ENCODE data around the gene P2RY2.
A peak's percentile ranks its signal among the peaks of the same experiment; 100 is the strongest.

P2RY2 gene

DNA sequence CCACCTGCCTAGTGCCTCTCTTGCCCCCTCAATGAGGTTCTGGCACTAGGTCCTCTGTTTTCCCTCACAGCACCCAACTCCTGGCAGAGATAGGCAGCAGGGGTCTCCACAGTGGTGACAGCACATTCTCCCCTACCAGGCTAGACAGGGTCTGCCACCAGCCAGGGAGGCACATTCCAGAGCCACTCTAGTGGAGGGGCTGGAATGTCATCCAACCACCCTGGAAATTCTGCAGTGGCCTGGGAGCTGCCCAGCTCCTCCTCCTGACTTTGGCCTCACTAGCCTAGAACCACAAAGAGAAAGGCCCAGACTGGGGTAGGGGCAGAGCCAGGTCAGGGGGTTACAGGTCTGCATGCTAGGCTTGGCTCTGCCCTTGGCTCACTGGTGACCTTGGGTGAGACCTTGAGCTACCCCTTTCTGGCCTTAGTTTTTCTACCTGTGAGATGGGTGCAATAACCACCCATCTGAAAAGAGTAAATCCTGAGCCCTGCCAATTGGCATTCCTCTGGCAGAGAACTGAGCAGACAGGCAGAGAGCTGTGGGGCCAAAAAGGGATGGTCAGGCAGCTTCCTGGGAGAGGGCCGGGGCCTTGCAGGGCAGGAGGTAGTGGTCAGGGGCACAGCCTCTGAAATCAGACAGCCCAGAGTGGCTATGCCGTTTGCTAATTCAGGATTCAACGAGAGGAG is 7.1 kb downstream of the P2RY2 start:
- Histone ChIP-seq H3K27me3 (ENCODE audit: control insufficient read depth in 3 of 3, insufficient read depth in 3 of 3, low read depth in 1 of 3, low read length in 3 of 3) (peaks cover 0 to 83% (median 0%) of the 10 kb centered on the region in 3 experiments), H2BK12ac (ENCODE audit: low read length) (no peak overlapping the region), H3K27ac (replicated peaks; ENCODE audit: low read length) (no peak overlapping the region), H3K18ac (ENCODE audit: low read length) (no peak overlapping the region), H2BK5ac (ENCODE audit: low read length) (no peak overlapping the region), H4K8ac (ENCODE audit: low read depth, low read length) (no peak overlapping the region), H2AK5ac (ENCODE audit: low read depth, low read length) (no peak overlapping the region), H3K4ac (ENCODE audit: low read length) (no peak overlapping the region), H3K9me3 (replicated peaks in 1 of 2; ENCODE audit: control insufficient read depth in 2 of 2, insufficient read depth in 1 of 2, low read depth in 1 of 2, low read length in 2 of 2) (no peaks in the 10 kb centered on the region), H2AFZ (ENCODE audit: low read length) (no peak overlapping the region), H3K4me2 (ENCODE audit: insufficient read depth, low read length, poor library complexity, severe bottlenecking) (no peak overlapping the region), H3K4me3 (ENCODE audit: low read length in 2 of 2) (no peak overlapping the region), H3K4me1 (ENCODE audit: control insufficient read depth in 2 of 2, insufficient read depth in 1 of 2, low read depth in 1 of 2, low read length in 2 of 2) (peaks cover 0 to 7% of the 10 kb centered on the region in 2 donors), H3K9ac (ENCODE audit: low read depth, low read length, poor library complexity) (no peak overlapping the region), H3K14ac (ENCODE audit: low read length) (no peak overlapping the region), H3K23ac (ENCODE audit: low read depth, low read length, poor library complexity) (no peak overlapping the region), H2BK120ac (ENCODE audit: low read depth, low read length) (no peak overlapping the region), H3K36me3 (replicated peaks in 1 of 2; ENCODE audit: control insufficient read depth in 2 of 2, insufficient read depth in 2 of 2, low read length in 2 of 2) (no peaks in the 10 kb centered on the region), H4K91ac (ENCODE audit: low read depth, low read length, poor library complexity) (no peak overlapping the region), H2BK15ac (ENCODE audit: low read length) (no peak overlapping the region), H3K79me1 (ENCODE audit: low read depth, low read length) (no peaks in the 10 kb centered on the region)
- DNase-seq (ENCODE audit: low spot score), result no peak
- WGBS, 2 donors (ENCODE audit: extremely low coverage in 2 of 2, insufficient read length in 2 of 2, insufficient replicate concordance in 1 of 2), result no CpG with 5 or more reads among the region's 3 CpGs

DNA sequence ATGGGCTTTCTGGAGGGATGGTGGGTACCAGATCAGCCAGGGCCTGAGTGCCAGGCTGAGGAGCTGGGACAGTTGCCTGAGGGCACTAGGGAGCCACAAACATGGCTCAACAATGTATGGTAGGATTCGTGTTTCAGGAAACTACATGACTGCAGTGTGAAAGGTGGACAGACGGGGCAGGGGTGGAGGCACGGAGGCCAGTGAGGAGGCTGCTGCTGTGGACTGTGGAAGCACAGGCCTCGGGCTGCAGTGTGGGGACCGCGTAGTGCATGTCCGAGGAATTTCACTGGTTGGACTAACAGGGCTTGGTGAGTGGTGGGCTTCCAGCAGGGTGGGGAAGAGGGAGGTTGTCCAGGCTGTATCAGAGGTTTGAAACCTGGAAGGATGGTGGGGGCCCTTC is 7.8 kb downstream of the P2RY2 start:
- peaks cover 0 to 7% of the 10 kb centered on the region in 2 donors for H3K4me1 ChIP-seq (ENCODE audit: control insufficient read depth in 2 of 2, insufficient read depth in 1 of 2, low read depth in 1 of 2, low read length in 2 of 2)
- no peak for DNase-seq (ENCODE audit: low spot score)
- H3K9ac ChIP-seq (ENCODE audit: low read depth, low read length, poor library complexity), result no peak overlapping the region
- H4K8ac ChIP-seq (ENCODE audit: low read depth, low read length), result no peak overlapping the region
- no peak overlapping the region for H2BK15ac ChIP-seq (ENCODE audit: low read length)
- no peaks in the 10 kb centered on the region for H3K36me3 ChIP-seq (replicated peaks in 1 of 2; ENCODE audit: control insufficient read depth in 2 of 2, insufficient read depth in 2 of 2, low read length in 2 of 2)
- no peaks in the 10 kb centered on the region for H3K9me3 ChIP-seq (replicated peaks in 1 of 2; ENCODE audit: control insufficient read depth in 2 of 2, insufficient read depth in 1 of 2, low read depth in 1 of 2, low read length in 2 of 2)
- H3K27me3 ChIP-seq (ENCODE audit: control insufficient read depth in 3 of 3, insufficient read depth in 3 of 3, low read depth in 1 of 3, low read length in 3 of 3), result peaks cover 0 to 76% (median 0%) of the 10 kb centered on the region in 3 experiments
- no peak overlapping the region for H3K4me3 ChIP-seq (ENCODE audit: low read length in 2 of 2)
- no peak overlapping the region for H4K91ac ChIP-seq (ENCODE audit: low read depth, low read length, poor library complexity)
- no peak overlapping the region for H3K27ac ChIP-seq (replicated peaks; ENCODE audit: low read length)
- no peak overlapping the region for H3K4me2 ChIP-seq (ENCODE audit: insufficient read depth, low read length, poor library complexity, severe bottlenecking)
- no peak overlapping the region for H3K18ac ChIP-seq (ENCODE audit: low read length)
- H3K23ac ChIP-seq (ENCODE audit: low read depth, low read length, poor library complexity), result no peak overlapping the region
- H3K4ac ChIP-seq (ENCODE audit: low read length), result no peak overlapping the region
- H2BK5ac ChIP-seq (ENCODE audit: low read length), result no peak overlapping the region
- H2BK12ac ChIP-seq (ENCODE audit: low read length), result no peak overlapping the region
- no peak overlapping the region for H3K14ac ChIP-seq (ENCODE audit: low read length)
- no peak overlapping the region for H2BK120ac ChIP-seq (ENCODE audit: low read depth, low read length)
- H3K79me1 ChIP-seq (ENCODE audit: low read depth, low read length), result no peaks in the 10 kb centered on the region
- no peak overlapping the region for H2AK5ac ChIP-seq (ENCODE audit: low read depth, low read length)
- no CpG with 5 or more reads among the region's 7 CpGs for WGBS, 2 donors (ENCODE audit: extremely low coverage in 2 of 2, insufficient read length in 2 of 2, insufficient replicate concordance in 1 of 2)
- no peak overlapping the region for H2AFZ ChIP-seq (ENCODE audit: low read length)

DNA sequence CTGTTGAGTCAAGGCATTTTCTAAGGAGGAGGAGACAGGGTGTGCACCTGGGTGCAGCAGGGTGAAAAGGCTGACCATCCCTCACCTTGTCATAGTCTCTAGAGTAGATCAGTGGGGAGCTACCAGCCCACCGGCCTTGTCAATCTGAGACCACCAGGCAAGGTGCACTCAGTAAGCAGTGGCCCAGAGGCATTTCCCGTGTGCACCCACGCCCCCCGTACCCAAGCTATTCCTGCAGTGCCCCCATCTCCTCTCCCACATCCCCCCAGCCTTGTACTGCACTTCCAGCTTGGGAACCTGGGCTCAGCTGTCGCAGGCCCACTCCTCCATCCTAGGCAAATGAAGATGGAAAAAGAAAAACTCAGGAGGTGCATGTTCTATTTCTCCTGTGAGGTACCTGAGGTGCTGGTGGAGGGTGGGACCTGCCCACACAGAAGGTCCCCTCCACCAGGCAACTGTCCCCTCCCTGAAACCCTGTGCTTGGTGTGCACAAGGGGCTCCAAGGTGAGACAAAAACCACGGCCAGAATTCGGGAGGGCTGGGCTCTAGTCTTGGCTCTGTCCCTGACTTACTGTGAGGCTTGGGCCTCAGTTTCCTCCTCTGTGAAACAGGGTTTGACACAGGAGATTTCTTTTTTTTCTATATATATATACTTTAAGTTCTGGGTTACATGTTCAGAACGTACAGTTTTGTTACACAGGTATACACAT is 8.4 kb downstream of the P2RY2 start:
- H3K36me3 ChIP-seq (replicated peaks in 1 of 2; ENCODE audit: control insufficient read depth in 2 of 2, insufficient read depth in 2 of 2, low read length in 2 of 2), result no peaks in the 10 kb centered on the region
- no peak overlapping the region for H3K18ac ChIP-seq (ENCODE audit: low read length)
- no peak overlapping the region for H3K14ac ChIP-seq (ENCODE audit: low read length)
- H4K91ac ChIP-seq (ENCODE audit: low read depth, low read length, poor library complexity), result no peak overlapping the region
- no peak overlapping the region for H2BK12ac ChIP-seq (ENCODE audit: low read length)
- no peak overlapping the region for H2BK5ac ChIP-seq (ENCODE audit: low read length)
- H3K4ac ChIP-seq (ENCODE audit: low read length), result no peak overlapping the region
- WGBS, 2 donors (ENCODE audit: extremely low coverage in 2 of 2, insufficient read length in 2 of 2, insufficient replicate concordance in 1 of 2), result no CpG with 5 or more reads among the region's 8 CpGs
- H3K27ac ChIP-seq (replicated peaks; ENCODE audit: low read length), result no peak overlapping the region
- H2AK5ac ChIP-seq (ENCODE audit: low read depth, low read length), result no peak overlapping the region
- no peak overlapping the region for H4K8ac ChIP-seq (ENCODE audit: low read depth, low read length)
- no peak overlapping the region for H2AFZ ChIP-seq (ENCODE audit: low read length)
- no peak overlapping the region for H2BK120ac ChIP-seq (ENCODE audit: low read depth, low read length)
- peaks cover 0 to 70% (median 0%) of the 10 kb centered on the region in 3 experiments for H3K27me3 ChIP-seq (ENCODE audit: control insufficient read depth in 3 of 3, insufficient read depth in 3 of 3, low read depth in 1 of 3, low read length in 3 of 3)
- DNase-seq (ENCODE audit: low spot score), result no peak
- no peak overlapping the region for H3K4me3 ChIP-seq (ENCODE audit: low read length in 2 of 2)
- no peak overlapping the region for H3K23ac ChIP-seq (ENCODE audit: low read depth, low read length, poor library complexity)
- no peaks in the 10 kb centered on the region for H3K9me3 ChIP-seq (replicated peaks in 1 of 2; ENCODE audit: control insufficient read depth in 2 of 2, insufficient read depth in 1 of 2, low read depth in 1 of 2, low read length in 2 of 2)
- no peaks in the 10 kb centered on the region for H3K79me1 ChIP-seq (ENCODE audit: low read depth, low read length)
- H2BK15ac ChIP-seq (ENCODE audit: low read length), result no peak overlapping the region
- no peak overlapping the region for H3K4me2 ChIP-seq (ENCODE audit: insufficient read depth, low read length, poor library complexity, severe bottlenecking)
- H3K4me1 ChIP-seq (ENCODE audit: control insufficient read depth in 2 of 2, insufficient read depth in 1 of 2, low read depth in 1 of 2, low read length in 2 of 2), result peaks cover 0 to 7% of the 10 kb centered on the region in 2 donors
- no peak overlapping the region for H3K9ac ChIP-seq (ENCODE audit: low read depth, low read length, poor library complexity)

DNA sequence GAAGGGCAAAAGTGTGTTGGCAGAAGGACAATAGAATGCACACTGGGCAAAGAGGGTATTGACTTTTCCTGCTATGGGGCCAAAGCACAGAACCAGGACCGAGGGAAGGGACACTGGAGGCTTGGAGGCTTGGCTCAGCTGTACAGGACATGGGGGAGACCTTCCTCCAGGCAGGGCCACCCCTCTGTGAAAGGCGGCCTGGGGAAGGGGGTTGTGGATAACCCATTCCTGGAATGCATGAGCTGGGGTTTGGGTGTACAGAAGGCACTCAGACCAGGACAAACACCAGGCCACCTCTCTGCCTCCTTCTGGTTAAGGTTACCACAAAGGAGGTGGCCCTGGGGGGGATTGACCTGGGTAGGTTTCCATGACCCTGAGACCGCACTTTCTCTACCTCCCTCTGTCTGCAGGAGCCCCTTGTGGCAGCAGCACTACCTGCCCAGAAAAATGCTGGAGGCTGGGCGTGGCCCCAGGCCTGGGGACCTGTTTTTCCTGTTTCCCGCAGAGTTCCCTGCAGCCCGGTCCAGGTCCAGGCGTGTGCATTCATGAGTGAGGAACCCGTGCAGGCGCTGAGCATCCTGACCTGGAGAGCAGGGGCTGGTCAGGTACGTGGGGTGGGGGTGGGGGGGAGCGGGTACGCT is 9.6 kb downstream of the P2RY2 start:
- Histone ChIP-seq H3K14ac (ENCODE audit: low read length) (no peak overlapping the region), H3K36me3 (replicated peaks in 1 of 2; ENCODE audit: control insufficient read depth in 2 of 2, insufficient read depth in 2 of 2, low read length in 2 of 2) (no peaks in the 10 kb centered on the region), H4K8ac (ENCODE audit: low read depth, low read length) (no peak overlapping the region), H2BK120ac (ENCODE audit: low read depth, low read length) (no peak overlapping the region), H4K91ac (ENCODE audit: low read depth, low read length, poor library complexity) (no peak overlapping the region), H3K18ac (ENCODE audit: low read length) (peak overlapping the region; percentile 42), H2BK12ac (ENCODE audit: low read length) (no peak overlapping the region), H3K27me3 (ENCODE audit: control insufficient read depth in 3 of 3, insufficient read depth in 3 of 3, low read depth in 1 of 3, low read length in 3 of 3) (peaks cover 0 to 57% (median 0%) of the 10 kb centered on the region in 3 experiments), H3K4ac (ENCODE audit: low read length) (no peak overlapping the region), H3K4me3 (ENCODE audit: low read length in 2 of 2) (no peak overlapping the region), H2AFZ (ENCODE audit: low read length) (no peak overlapping the region), H2AK5ac (ENCODE audit: low read depth, low read length) (no peak overlapping the region), H2BK15ac (ENCODE audit: low read length) (no peak overlapping the region), H2BK5ac (ENCODE audit: low read length) (no peak overlapping the region), H3K27ac (replicated peaks; ENCODE audit: low read length) (no peak overlapping the region), H3K23ac (ENCODE audit: low read depth, low read length, poor library complexity) (peak overlapping the region; percentile 65), H3K4me2 (ENCODE audit: insufficient read depth, low read length, poor library complexity, severe bottlenecking) (no peak overlapping the region), H3K9me3 (replicated peaks in 1 of 2; ENCODE audit: control insufficient read depth in 2 of 2, insufficient read depth in 1 of 2, low read depth in 1 of 2, low read length in 2 of 2) (no peaks in the 10 kb centered on the region), H3K79me1 (ENCODE audit: low read depth, low read length) (peaks cover 2% of the 10 kb centered on the region), H3K9ac (ENCODE audit: low read depth, low read length, poor library complexity) (no peak overlapping the region), H3K4me1 (ENCODE audit: control insufficient read depth in 2 of 2, insufficient read depth in 1 of 2, low read depth in 1 of 2, low read length in 2 of 2) (peaks cover 0 to 7% of the 10 kb centered on the region in 2 donors)
- WGBS, 2 donors (ENCODE audit: extremely low coverage in 2 of 2, insufficient read length in 2 of 2, insufficient replicate concordance in 1 of 2), result no CpG with 5 or more reads among the region's 12 CpGs
- DNase-seq (ENCODE audit: low spot score), result no peak
